ENCODE data around the gene GMNC. TPM values are rescaled to one million over a fixed set of nuclear protein-coding genes. Genes with fewer than 3 reads are reported as not detected.

GMNC gene
- total and polyA plus RNA-seq, 4 donors: 1.7 to 2.6 (median 2.4) TPM

- Histone ChIP-seq H3K27me3 (ENCODE audit: control insufficient read depth in 4 of 4, insufficient read depth in 4 of 4, low read length in 3 of 4) (no peaks in the 10 kb centered on the region), H3K4me1 (ENCODE audit: control insufficient read depth in 4 of 4, insufficient read depth in 4 of 4, low read length in 3 of 4) (peaks cover 1 to 44% (median 17%) of the 10 kb centered on the region in 4 donors), H3K9ac (ENCODE audit: low read depth in 1 of 2, low read length in 2 of 2) (peak overlapping the region in 1 of 2 donors; percentile 41), H3K4me3 (ENCODE audit: low read depth in 1 of 3, low read length in 3 of 3) (no peak overlapping the region), H3K9me3 (ENCODE audit: control insufficient read depth in 4 of 4, low read length in 3 of 4) (no peaks in the 10 kb centered on the region), H3K36me3 (ENCODE audit: control insufficient read depth in 4 of 4, insufficient read depth in 3 of 4, low read depth in 1 of 4, low read length in 3 of 4) (no peaks in the 10 kb centered on the region), H3K27ac (ENCODE audit: low read depth in 1 of 2, low read length in 2 of 2) (peak overlapping the region; percentile 60 to 68)
- WGBS: 15% methylated on average over 2 of the region's 2 CpGs
- TF ChIP-seq SP1 (IDR thresholded peaks at IDR 0.05) (peak; percentile 32), MAX (IDR thresholded peaks at IDR 0.05) (no peak)
- no peak for DNase-seq (ENCODE audit: low spot score)
Measured at GRCh38 chr3:190865419-190865818, 2.9 kb upstream of the GMNC start.

GRCh38 chr3:190864002-190864401 lies 1.5 kb upstream of the GMNC start:
- no peaks in the 10 kb centered on the region for H3K27me3 ChIP-seq (ENCODE audit: control insufficient read depth in 4 of 4, insufficient read depth in 4 of 4, low read length in 3 of 4)
- peaks cover 1 to 48% (median 20%) of the 10 kb centered on the region in 4 donors for H3K4me1 ChIP-seq (ENCODE audit: control insufficient read depth in 4 of 4, insufficient read depth in 4 of 4, low read length in 3 of 4)
- H3K4me3 ChIP-seq (ENCODE audit: low read depth in 1 of 3, low read length in 3 of 3): peak overlapping the region in 1 of 3 donors; percentile 38
- no peak for DNase-seq (ENCODE audit: low spot score)
- no peaks in the 10 kb centered on the region for H3K36me3 ChIP-seq (ENCODE audit: control insufficient read depth in 4 of 4, insufficient read depth in 3 of 4, low read depth in 1 of 4, low read length in 3 of 4)
- H3K27ac ChIP-seq (ENCODE audit: low read depth in 1 of 2, low read length in 2 of 2): peak overlapping the region; percentile 60 to 68
- peak overlapping the region in 1 of 2 donors; percentile 18 for H3K9ac ChIP-seq (ENCODE audit: low read depth in 1 of 2, low read length in 2 of 2)
- TF ChIP-seq CTCF (IDR thresholded peaks at IDR 0.05; ENCODE audit: low read depth, low read length, missing input control) (no peak), HNF4A (conservative IDR thresholded peaks at IDR 0.05) (no peak), ATF3 (IDR thresholded peaks at IDR 0.05) (no peak), EGR1 (IDR thresholded peaks at IDR 0.05; ENCODE audit: low read depth in 2 of 2) (no peak), SP1 (IDR thresholded peaks at IDR 0.05) (no peak), ZBTB33 (IDR thresholded peaks at IDR 0.05) (no peak), FOXA1 (IDR thresholded peaks at IDR 0.05) (no peak), JUND (IDR thresholded peaks at IDR 0.05) (no peak), TAF1 (conservative IDR thresholded peaks at IDR 0.05) (no peak), FOXA2 (IDR thresholded peaks at IDR 0.05) (no peak), YY1 (IDR thresholded peaks at IDR 0.05) (no peak)
- H3K9me3 ChIP-seq (ENCODE audit: control insufficient read depth in 4 of 4, low read length in 3 of 4): no peaks in the 10 kb centered on the region

- peak overlapping the region; percentile 83 to 97 (median 85) for H3K4me3 ChIP-seq (ENCODE audit: low read depth in 1 of 3, low read length in 3 of 3)
- TF ChIP-seq NR2F2 (IDR thresholded peaks at IDR 0.05) (no peak), CTCF (IDR thresholded peaks at IDR 0.05; ENCODE audit: low read depth, low read length, missing input control) (no peak), TAF1 (conservative IDR thresholded peaks at IDR 0.05) (no peak), HNF4G (IDR thresholded peaks at IDR 0.05) (no peak), ZBTB33 (IDR thresholded peaks at IDR 0.05) (no peak), EGR1 (IDR thresholded peaks at IDR 0.05; ENCODE audit: low read depth in 2 of 2) (no peak), ATF3 (IDR thresholded peaks at IDR 0.05) (no peak), FOXA1 (IDR thresholded peaks at IDR 0.05) (no peak), YY1 (IDR thresholded peaks at IDR 0.05) (no peak), RAD21 (IDR thresholded peaks at IDR 0.05) (no peak), MAX (IDR thresholded peaks at IDR 0.05) (no peak), FOXA2 (IDR thresholded peaks at IDR 0.05) (no peak), GABPA (IDR thresholded peaks at IDR 0.05 in 1 of 2, conservative IDR thresholded peaks at IDR 0.05 in 1 of 2) (no peak), RXRA (IDR thresholded peaks at IDR 0.05) (no peak), SP1 (IDR thresholded peaks at IDR 0.05) (no peak)
- H3K27ac ChIP-seq (ENCODE audit: low read depth in 1 of 2, low read length in 2 of 2): peak overlapping the region; percentile 90 to 97
- WGBS: 5% methylated on average over 6 of the region's 6 CpGs
- H3K27me3 ChIP-seq (ENCODE audit: control insufficient read depth in 4 of 4, insufficient read depth in 4 of 4, low read length in 3 of 4): no peaks in the 10 kb centered on the region
- H3K36me3 ChIP-seq (ENCODE audit: control insufficient read depth in 4 of 4, insufficient read depth in 3 of 4, low read depth in 1 of 4, low read length in 3 of 4): peaks cover 0 to 2% (median 0%) of the 10 kb centered on the region in 4 donors
- peaks cover 1 to 54% (median 20%) of the 10 kb centered on the region in 4 donors for H3K4me1 ChIP-seq (ENCODE audit: control insufficient read depth in 4 of 4, insufficient read depth in 4 of 4, low read length in 3 of 4)
- DNase-seq (ENCODE audit: low spot score): no peak
- peak overlapping the region; percentile 70 to 86 for H3K9ac ChIP-seq (ENCODE audit: low read depth in 1 of 2, low read length in 2 of 2)
- H3K9me3 ChIP-seq (ENCODE audit: control insufficient read depth in 4 of 4, low read length in 3 of 4): no peaks in the 10 kb centered on the region
Measured at GRCh38 chr3:190863119-190863465, 598 bp upstream of the GMNC start.

Measured in liver (tissue), 9 donors.